H1 (cell line): ENCODE data around the gene TBX5. TPM values are rescaled to one million over a fixed set of nuclear protein-coding genes. Genes with fewer than 3 reads are reported as not detected.

Experiments
- CTCF ChIA-PET: fragments of 300-600 bp; sonication (Branson Sonifier 250); formaldehyde crosslinking; loops from one replicate; lab custom pipeline; 2021; ENCODE audit not compliant: partially characterized antibody; lab: Charles Lee
- POLR2A ChIA-PET: fragments of 300-600 bp; sonication (Branson Sonifier 250); formaldehyde crosslinking; loops from one replicate; lab custom pipeline; 2021; ENCODE audit warnings: inconsistent platforms; ENCODE audit not compliant: partially characterized antibody; lab: Charles Lee
- DNase-seq, 2 experiments: peaks; one replicate each; pipeline versions ENCODE4 v3.0.0 to v3.0.0-alpha.2; 2010 to 2022; ENCODE audit warnings: low spot score in 2 of 2, low read depth in 1 of 2, mixed read lengths in 1 of 2
- FAIRE-seq: peaks from 2 replicates; lab custom pipeline; 2011; peaks lifted over from hg19 to GRCh38; lab: Jason Lieb, UNC
- H2AFZ ChIP-seq: 2 replicates; pipeline ENCODE4 v1.8.1; 2012; ENCODE audit warnings: low read length, inconsistent platforms
- H2AK5ac ChIP-seq: 2 replicates; pipeline ENCODE4 v1.6.1; 2013; ENCODE audit warnings: low read depth, low read length
- H2BK120ac ChIP-seq: replicated peaks from 2 replicates; pipeline ENCODE3; 2013; ENCODE audit warnings: low read depth, low read length, inconsistent platforms
- H2BK12ac ChIP-seq: 2 replicates; pipeline ENCODE4 v1.6.1; 2013; ENCODE audit warnings: low read depth, low read length
- H2BK15ac ChIP-seq: 2 replicates; pipeline ENCODE4 v1.6.1; 2013; ENCODE audit warnings: low read length
- H2BK20ac ChIP-seq: 2 replicates; pipeline ENCODE4 v1.6.1; 2013; ENCODE audit warnings: low read length
- H2BK5ac ChIP-seq: 2 replicates; pipeline ENCODE4 v1.6.1; 2013; ENCODE audit warnings: low read depth, low read length
- H3K14ac ChIP-seq: 2 replicates; pipeline ENCODE4 v1.6.1; 2013; ENCODE audit warnings: inconsistent platforms; ENCODE audit not compliant: insufficient read length
- H3K18ac ChIP-seq: 2 replicates; pipeline ENCODE4 v1.6.1; 2013; ENCODE audit warnings: low read length; ENCODE audit errors: extremely low read depth
- H3K23ac ChIP-seq: 2 replicates; pipeline ENCODE4 v1.6.1; 2013; ENCODE audit warnings: inconsistent platforms; ENCODE audit not compliant: insufficient read length
- H3K23me2 ChIP-seq: 2 replicates; pipeline ENCODE4 v1.6.1; 2013; ENCODE audit warnings: low read depth, low read length
- H3K27ac ChIP-seq: 2 replicates; pipeline ENCODE4 v1.6.1; 2011; ENCODE audit warnings: low read depth, low read length, inconsistent platforms
- H3K27me3 ChIP-seq, 4 experiments: replicated peaks in 1 of 4; 1 replicate in 1 of 4; 2 replicates in 3 of 4; pipeline versions ENCODE4 v1.6.1 to v1.8.1; 2011 to 2013; ENCODE audit warnings: low read length in 3 of 4, mild to moderate bottlenecking in 3 of 4, inconsistent platforms in 2 of 4, mixed read lengths in 2 of 4, moderate library complexity in 1 of 4; ENCODE audit not compliant: control insufficient read depth in 3 of 4, insufficient read depth in 3 of 4; ENCODE audit errors: extremely low read depth in 1 of 4
- H3K36me3 ChIP-seq, 4 experiments: 2 replicates each; pipeline versions ENCODE4 v1.6.1 to v1.8.1; 2011 to 2013; ENCODE audit warnings: mild to moderate bottlenecking in 4 of 4, low read length in 3 of 4, moderate library complexity in 2 of 4, control low read depth in 1 of 4, inconsistent platforms in 1 of 4; ENCODE audit not compliant: insufficient read depth in 4 of 4, control insufficient read depth in 2 of 4
- H3K4ac ChIP-seq: replicated peaks from 2 replicates; pipeline ENCODE3; 2013; ENCODE audit warnings: low read length, low read depth, mixed read lengths, inconsistent platforms; ENCODE audit not compliant: insufficient read length
- H3K4me1 ChIP-seq, 4 experiments: replicated peaks in 1 of 4; 1 replicate in 1 of 4; 2 replicates in 3 of 4; pipeline versions ENCODE4 v1.6.1 to v1.8.1; 2011 to 2013; ENCODE audit warnings: low read length in 3 of 4, inconsistent platforms in 2 of 4, mixed read lengths in 1 of 4; ENCODE audit not compliant: insufficient read depth in 4 of 4, control insufficient read depth in 3 of 4
- H3K4me2 ChIP-seq, 2 experiments: 2 replicates each; pipeline versions ENCODE4 v1.6.1 to v1.8.1; 2011 to 2013; ENCODE audit warnings: low read depth in 2 of 2, low read length in 2 of 2, control low read depth in 1 of 2, inconsistent platforms in 1 of 2, mild to moderate bottlenecking in 1 of 2; ENCODE audit not compliant: insufficient read depth in 1 of 2
- H3K4me3 ChIP-seq, 4 experiments: fragments of 200-600, 300-600 bp in 1 of 4; sonication (generic), shearing (Covaris generic), sonication (Bioruptor Twin) in 1 of 4; 2 replicates each; pipeline versions ENCODE4 v1.5.1 to v1.8.1; 2011 to 2016; ENCODE audit warnings: low read length in 4 of 4, low read depth in 3 of 4, control low read depth in 2 of 4, inconsistent platforms in 2 of 4, mild to moderate bottlenecking in 2 of 4, mixed read lengths in 1 of 4, moderate library complexity in 1 of 4; ENCODE audit not compliant: insufficient read depth in 2 of 4; ENCODE audit errors: extremely low read depth in 1 of 4
- H3K56ac ChIP-seq: replicated peaks from 2 replicates; pipeline ENCODE3; 2013; ENCODE audit warnings: low read depth, mild to moderate bottlenecking, mixed read lengths, low read length, inconsistent platforms; ENCODE audit not compliant: insufficient read length
- H3K79me1 ChIP-seq: 2 replicates; pipeline ENCODE4 v1.6.1; 2013; ENCODE audit warnings: low read depth, low read length, control low read depth
- H3K79me2 ChIP-seq, 2 experiments: 2 replicates each; pipeline versions ENCODE4 v1.6.1 to v1.8.1; 2012 to 2013; ENCODE audit warnings: low read length in 2 of 2, mild to moderate bottlenecking in 2 of 2, inconsistent platforms in 1 of 2; ENCODE audit not compliant: insufficient read depth in 2 of 2, control insufficient read depth in 1 of 2
- H3K9ac ChIP-seq, 4 experiments: replicated peaks in 1 of 4; 1 replicate in 1 of 4; 2 replicates in 3 of 4; pipeline versions ENCODE4 v1.6.1 to v1.8.1; 2011 to 2013; ENCODE audit warnings: low read depth in 3 of 4, low read length in 3 of 4, control low read depth in 2 of 4, mild to moderate bottlenecking in 2 of 4, moderate library complexity in 2 of 4, inconsistent platforms in 1 of 4; ENCODE audit errors: extremely low read depth in 1 of 4
- H3K9me3 ChIP-seq, 2 experiments: 2 replicates each; pipeline versions ENCODE4 v1.6.1 to v1.8.1; 2012 to 2013; ENCODE audit warnings: mild to moderate bottlenecking in 2 of 2, moderate library complexity in 2 of 2, control low read depth in 1 of 2, inconsistent platforms in 1 of 2, low read depth in 1 of 2, low read length in 1 of 2, mixed read lengths in 1 of 2; ENCODE audit not compliant: insufficient read depth in 2 of 2
- H4K20me1 ChIP-seq, 2 experiments: replicated peaks in 1 of 2; 2 replicates each; pipeline versions ENCODE3 to v1.8.1; 2011 to 2013; ENCODE audit warnings: inconsistent platforms in 2 of 2, low read length in 2 of 2, mild to moderate bottlenecking in 1 of 2; ENCODE audit not compliant: insufficient read depth in 2 of 2, control insufficient read depth in 1 of 2
- H4K5ac ChIP-seq: 2 replicates; pipeline ENCODE4 v1.6.1; 2013; ENCODE audit warnings: low read length, low read depth, mixed read lengths, inconsistent platforms; ENCODE audit not compliant: insufficient read length
- H4K8ac ChIP-seq: 2 replicates; pipeline ENCODE4 v1.8.0; 2013; ENCODE audit warnings: mild to moderate bottlenecking, moderate library complexity, low read length, inconsistent platforms; ENCODE audit not compliant: insufficient read depth; ENCODE audit errors: extremely low read depth
- H4K91ac ChIP-seq: replicated peaks from 2 replicates; pipeline ENCODE3; 2013; ENCODE audit warnings: low read length, mixed read lengths, inconsistent platforms; ENCODE audit not compliant: insufficient read length
- ATF2 ChIP-seq: IDR thresholded peaks from 2 replicates; pipeline ENCODE4 v1.6.1; 2012; ENCODE audit warnings: low read length, inconsistent platforms
- BRCA1 ChIP-seq: IDR thresholded peaks from 2 replicates; pipeline ENCODE4 v1.6.1; 2012; ENCODE audit warnings: low read depth, low read length, improper control_type of control experiment
- CREB1 ChIP-seq: IDR thresholded peaks from 2 replicates; pipeline ENCODE4 v1.6.1; 2012; ENCODE audit warnings: inconsistent platforms
- EZH2 ChIP-seq: fragments of 200-600 bp; sonication (generic); IDR thresholded peaks from 2 replicates; pipeline ENCODE4 v1.7.1; 2012; ENCODE audit warnings: low read depth, mild to moderate bottlenecking, moderate library complexity, low read length, inconsistent platforms; ENCODE audit not compliant: severe bottlenecking
- FOSL1 ChIP-seq: IDR thresholded peaks from 2 replicates; pipeline ENCODE4 v1.6.1; 2011; ENCODE audit warnings: mild to moderate bottlenecking, low read depth, low read length, moderate library complexity; ENCODE audit not compliant: insufficient read depth
- JUN ChIP-seq: IDR thresholded peaks from 2 replicates; pipeline ENCODE4 v1.6.1; 2011; ENCODE audit warnings: low read depth, mild to moderate bottlenecking, improper control_type of control experiment, low read length
- ZNF274 ChIP-seq: IDR thresholded peaks from 2 replicates; pipeline ENCODE4 v1.7.0; 2012; ENCODE audit warnings: low read length, borderline replicate concordance; ENCODE audit errors: extremely low read depth
- WGBS, 2 experiments: shearing (Covaris generic) in 1 of 2; methylation state at CpG; one replicate each; pipeline versions ENCODE4 v1.1.6 to v1.1.7; 2013 to 2015; ENCODE audit warnings: low lambda C conversion rate in 2 of 2, mixed read lengths in 2 of 2, inconsistent platforms in 1 of 2, low coverage in 1 of 2, missing lambda C conversion rate in 1 of 2; ENCODE audit not compliant: insufficient replicate concordance in 2 of 2, insufficient coverage in 1 of 2, insufficient read length in 1 of 2; ENCODE audit errors: extremely low coverage in 1 of 2, missing lambda C conversion rate in 1 of 2; 5-methylcytosine and 5-hydroxymethylcytosine counted together
- long read RNA-seq, 2 experiments: library from RNA in 1 of 2; library from capped mRNA in 1 of 2; stranded (forward); transcript quantifications; one replicate each; pipeline ENCODE4 v2.0.0, GENCODE V29; 2021; ENCODE audit warnings: inconsistent platforms in 1 of 2
- polyA minus RNA-seq, 3 experiments: library from RNA; depleted of rRNA, polyadenylated mRNA; stranded (reverse); fragments of >200 nt; gene quantifications; 1 replicate in 2 of 3; 2 replicates in 1 of 3; pipeline ENCODE4 v1.2.3, GENCODE V29; 2011
- polyA plus RNA-seq, 7 experiments: library from polyadenylated mRNA; depleted of rRNA in 3 of 7; stranded (reverse) in 5 of 7; unstranded in 2 of 7; fragments of >200 nt in 5 of 7; fragments of 200-250 nt in 2 of 7; gene quantifications; 1 replicate in 5 of 7; 2 replicates in 1 of 7; 4 replicates in 1 of 7; pipeline versions ENCODE4 v1.2.1 to v1.2.3, GENCODE V29; 2011 to 2013; ENCODE audit warnings: missing spikeins in 2 of 7, mixed read lengths in 2 of 7
- total RNA-seq: library from RNA; stranded (reverse); fragmentation: NEBNext Ultra II Directional; extraction: Animal tissue kit (Norgen Biotek cat#: 25700); gene quantifications from 2 replicates; pipeline ENCODE4 v1.2.1, GENCODE V29; 2021

The TBX5 gene
- total RNA-seq (0.08 TPM in 1 of 2 replicates, not detected in the other), polyA plus RNA-seq (2011; rRNA removed) (0.05 TPM in 1 of 2 replicates, not detected in the other), polyA minus RNA-seq (2011; rRNA and poly(A)+ RNA removed) (not detected in 2 replicates)
- not detected for polyA plus RNA-seq (2011; cell fraction: cytosol; rRNA removed)
- not detected for polyA plus RNA-seq (2011; cell fraction: nucleus; rRNA removed)
- polyA plus RNA-seq (2012, experiment 1 of 2), result 0.13 TPM in 1 of 4 replicates, not detected in the others
- polyA plus RNA-seq (2012, experiment 2 of 2), result not detected
- 0.08 TPM for polyA plus RNA-seq (2013, experiment 1 of 2)
- polyA plus RNA-seq (2013, experiment 2 of 2), result 0.09 TPM
- not detected for polyA minus RNA-seq (2011; cell fraction: cytosol; rRNA and poly(A)+ RNA removed)
- not detected for polyA minus RNA-seq (2011; cell fraction: nucleus; rRNA and poly(A)+ RNA removed)
- long read RNA-seq, experiment 1, result 0 reads
- long read RNA-seq, experiment 2, result 0 reads

GRCh38 chr12:114405519-114406271 is at the start of gene TBX5:
TSS of gene TBX5 (minus strand) at chr12:114406144. CDS start at chr12:114403898, 2,246 bp downstream.
- Histone ChIP-seq H3K4me1 (peaks cover 8 to 52% (median 29%) of the 10 kb centered on the region in 4 experiments), H4K5ac (no peak within 1 kb of the TSS), H3K23me2 (no peaks in the 10 kb centered on the region), H3K4me3 (peak within 1 kb of the TSS in 3 of 4 experiments; percentile 7 to 29 (median 14); a peak in 4 of 8 replicates), H3K18ac (peak within 1 kb of the TSS; percentile 32; the same call in 1 of the 2 replicates), H2AFZ (no peak within 1 kb of the TSS), H4K8ac (peak within 1 kb of the TSS; percentile 41), H3K23ac (no peak within 1 kb of the TSS), H3K4ac (no peak within 1 kb of the TSS), H2AK5ac (no peak within 1 kb of the TSS), H3K56ac (no peak within 1 kb of the TSS), H2BK20ac (no peak within 1 kb of the TSS), H3K27ac (no peak within 1 kb of the TSS), H3K79me2 (no peaks in the 10 kb centered on the region), H4K91ac (no peak within 1 kb of the TSS), H3K79me1 (no peaks in the 10 kb centered on the region), H2BK15ac (no peak within 1 kb of the TSS), H3K14ac (no peak within 1 kb of the TSS), H3K4me2 (peak within 1 kb of the TSS; percentile 57 to 72), H4K20me1 (peaks cover 18 to 29% of the 10 kb centered on the region in 2 experiments), H2BK120ac (no peak within 1 kb of the TSS), H2BK12ac (peak within 1 kb of the TSS; percentile 68; the same call in 1 of the 2 replicates), H3K36me3 (no peaks in the 10 kb centered on the region; a peak in 1 of 8 replicates), H3K9me3 (no peaks in the 10 kb centered on the region; a peak in 1 of 4 replicates), H3K27me3 (peaks cover 97 to 100% (median 100%) of the 10 kb centered on the region in 4 experiments), H2BK5ac (no peak within 1 kb of the TSS), H3K9ac (no peak within 1 kb of the TSS)
- FAIRE-seq (no peak), DNase-seq (no peak)
- WGBS, 2 experiments, result 2% methylated on average over 32 of the region's 39 CpGs; no CpG with 5 or more reads in 1 of the 2 experiments
- POLR2A ChIA-PET, result interaction anchor here (0.7 to 0.9 kb wide), 2 partner anchors 20 to 45 kb away, joined by 3 read pairs; no protein-coding TSS in a partner anchor
- CTCF ChIA-PET, result interaction anchor here (0.9 to 2.5 kb wide), 8 partner anchors 9 to 239 kb away, joined by 3 to 14 read pairs (median 6); no protein-coding TSS in a partner anchor
- peak; percentile 100 for TF ChIP-seq EZH2
- TF ChIP-seq CREB1, result no peak
- TF ChIP-seq BRCA1, result no peak
- TF ChIP-seq JUN, result no peak
- no peak for TF ChIP-seq ATF2
- no peak for TF ChIP-seq ZNF274
- no peak for TF ChIP-seq FOSL1
